K562 (cell line): Measurements from ENCODE around the gene MYOZ3. TPM values are rescaled to one million over a fixed set of nuclear protein-coding genes. Genes with fewer than 3 reads are reported as not detected.

Experiments used
- ATAC-seq: fragments of 200-7000 bp; cut with Tn5 transposase; 3 replicates; pipeline ENCODE4 v1.9.1; 2020; ENCODE audit warnings: moderate library complexity
- BruUV-seq: library from RNA; stranded (reverse); fragments of 400-500 nt; replicated peaks from 2 replicates; lab custom pipeline; 2021; lab: Mats Ljungman, UMichigan
- CTCF ChIA-PET: fragments of 300-600 bp; formaldehyde crosslinking; extraction: SDS; loops from one replicate; lab custom pipeline; 2021; ENCODE audit warnings: low intra/inter-chr PET ratio; lab: Yijun Ruan, JAX
- POLR2A ChIA-PET: fragments of 300-600, 350-650 bp; sonication (Branson Sonifier 250); formaldehyde crosslinking; extraction: SDS; loops from one replicate; lab custom pipeline; 2021; ENCODE audit warnings: antibody characterized with exemption, inconsistent platforms; lab: Yijun Ruan, JAX
- DNase-seq, 4 experiments: peaks; one replicate each; pipeline versions ENCODE4 v3.0.0 to v3.0.0-alpha.2; 2011 to 2018; ENCODE audit warnings: low spot score in 3 of 4, mixed read lengths in 3 of 4; ENCODE audit errors: extremely low read depth in 1 of 4
- FAIRE-seq: peaks from 2 replicates; lab custom pipeline; 2011; peaks lifted over from hg19 to GRCh38; lab: Jason Lieb, UNC
- H2AFZ ChIP-seq: 2 replicates; pipeline ENCODE4 v1.6.0; 2011; ENCODE audit warnings: low read depth, low read length, control low read depth, inconsistent platforms
- H3K27ac ChIP-seq: fragments of 200-600 bp; 3 replicates; pipeline ENCODE4 v1.8.0; 2011; ENCODE audit warnings: low read depth, mild to moderate bottlenecking, control low read depth, inconsistent platforms, low read length, moderate library complexity, mixed read lengths; ENCODE audit errors: extremely low read depth
- H3K27me3 ChIP-seq, 2 experiments: fragments of 300-600 bp in 1 of 2; 2 replicates in 1 of 2; 3 replicates in 1 of 2; pipeline versions ENCODE4 v1.6.0 to v1.8.0; 2011; ENCODE audit warnings: inconsistent platforms in 2 of 2, low read length in 2 of 2, mild to moderate bottlenecking in 1 of 2, mixed read lengths in 1 of 2, moderate library complexity in 1 of 2; ENCODE audit not compliant: control insufficient read depth in 2 of 2, insufficient read depth in 2 of 2
- H3K36me3 ChIP-seq: fragments of 300-600 bp; 3 replicates; pipeline ENCODE4 v1.8.0; 2011; ENCODE audit warnings: mild to moderate bottlenecking, low read length, inconsistent platforms; ENCODE audit not compliant: control insufficient read depth, insufficient read depth
- H3K4me1 ChIP-seq, 2 experiments: fragments of 200-600 bp in 1 of 2; replicated peaks in 1 of 2; 2 replicates in 1 of 2; 3 replicates in 1 of 2; pipeline versions ENCODE4 v1.5.1 to v1.8.0; 2011; ENCODE audit warnings: inconsistent platforms in 2 of 2, low read length in 2 of 2, mild to moderate bottlenecking in 1 of 2, mixed read lengths in 1 of 2, moderate library complexity in 1 of 2; ENCODE audit not compliant: control insufficient read depth in 2 of 2, insufficient read depth in 2 of 2
- H3K4me2 ChIP-seq: 2 replicates; pipeline ENCODE4 v1.6.1; 2011; ENCODE audit warnings: low read length, control low read depth, inconsistent platforms, mixed read lengths; ENCODE audit not compliant: insufficient read depth
- H3K4me3 ChIP-seq: fragments of 200-600 bp; sonication (generic), shearing (Covaris generic); 2 replicates; pipeline ENCODE4 v1.5.1; 2016; ENCODE audit warnings: control low read depth, inconsistent platforms
- H3K79me2 ChIP-seq: fragments of 200-600 bp; 3 replicates; pipeline ENCODE4 v1.8.0; 2011; ENCODE audit warnings: low read length, inconsistent platforms; ENCODE audit not compliant: control insufficient read depth, insufficient read depth
- H3K9ac ChIP-seq, 2 experiments: 2 replicates each; pipeline versions ENCODE4 v1.6.0 to v1.6.1; 2011; ENCODE audit warnings: low read depth in 2 of 2, low read length in 2 of 2, control low read depth in 1 of 2, inconsistent platforms in 1 of 2, mild to moderate bottlenecking in 1 of 2, mixed read lengths in 1 of 2; ENCODE audit not compliant: insufficient read depth in 1 of 2
- H3K9me1 ChIP-seq: one replicate; pipeline ENCODE4 v1.6.0; 2011; ENCODE audit warnings: inconsistent platforms, mild to moderate bottlenecking, low read length, moderate library complexity; ENCODE audit not compliant: control insufficient read depth, insufficient read depth
- H3K9me3 ChIP-seq: replicated peaks from 2 replicates; pipeline ENCODE4 v1.5.1; 2011; ENCODE audit warnings: low read depth, low read length, inconsistent platforms; ENCODE audit not compliant: control insufficient read depth, insufficient read depth
- H4K20me1 ChIP-seq: replicated peaks from 2 replicates; pipeline ENCODE4 v1.6.1; 2011; ENCODE audit warnings: low read length, inconsistent platforms, mixed read lengths; ENCODE audit not compliant: control insufficient read depth, insufficient read depth
- DACH1 ChIP-seq: fragments of 450-650 bp; IDR thresholded peaks from 2 replicates; pipeline ENCODE4 v1.6.1; 2018; ENCODE audit not compliant: partially characterized antibody
- EWSR1 ChIP-seq: fragments of 450-650 bp; IDR thresholded peaks from 2 replicates; pipeline ENCODE4 v1.6.1; 2018; ENCODE audit warnings: borderline replicate concordance, mild to moderate bottlenecking, low read depth, moderate library complexity; ENCODE audit not compliant: partially characterized antibody
- PHF20 ChIP-seq: fragments of 450-650 bp; IDR thresholded peaks from 2 replicates; pipeline ENCODE4 v1.6.1; 2018; ENCODE audit not compliant: partially characterized antibody
- RREB1 ChIP-seq: fragments of 250-450 bp; sonication (Bioruptor Pico); IDR thresholded peaks from 2 replicates; pipeline ENCODE4 v1.4.0; 2020
- SRF ChIP-seq, 2 experiments: fragments of 250-450, 450-650 bp in 1 of 2; sonication (Bioruptor Pico) in 1 of 2; sonication (generic) in 1 of 2; formaldehyde crosslinking; IDR thresholded peaks; 2 replicates each; pipeline versions ENCODE4 v1.5.0 to v1.5.1; 2020 to 2022; ENCODE audit warnings: mild to moderate bottlenecking in 1 of 2, missing genetic modification reagents in 1 of 2
- STAT5A ChIP-seq: IDR thresholded peaks from 2 replicates; pipeline ENCODE4 v1.6.1; 2012; ENCODE audit warnings: low read length, inconsistent platforms, borderline replicate concordance
- ZNF140 ChIP-seq: fragments of 250-450 bp; sonication (Bioruptor Pico); IDR thresholded peaks from 2 replicates; pipeline ENCODE4 v1.8.0; 2021; ENCODE audit warnings: moderate library complexity, mild to moderate bottlenecking, inconsistent platforms
- WGBS: fragments of 100-300 bp; shearing (Covaris generic); methylation state at CpG from one replicate; pipeline ENCODE4 v1.1.6; 2016; ENCODE audit warnings: low coverage, mixed read lengths; ENCODE audit not compliant: insufficient coverage; ENCODE audit errors: missing lambda C conversion rate; 5-methylcytosine and 5-hydroxymethylcytosine counted together
- in situ Hi-C: fragments of 300-500 bp; cut with MboI; formaldehyde crosslinking; loops from 4 replicates; pipeline ENCODE4 v1.15.0; 2018; ENCODE audit warnings: inconsistent platforms, mixed read lengths
- intact Hi-C: fragments of 100-400 bp; cut with micrococcal nuclease; formaldehyde crosslinking; loops from 2 replicates; pipeline ENCODE4 v1.14.2; 2022
- polyA plus RNA-seq, 8 experiments: library from polyadenylated mRNA; depleted of rRNA in 4 of 8; stranded (reverse) in 5 of 8; unstranded in 3 of 8; fragments of >200 nt; fragmentation: Nextera tagmentation in 2 of 8; fragmentation: Illumina TruSeq in 1 of 8; extraction: Ambion mirVana in 2 of 8; extraction: Trizol in 1 of 8; gene quantifications; 2 replicates each; pipeline versions ENCODE4 v1.2.1 to v1.2.3, GENCODE V29; 2011 to 2014; ENCODE audit warnings: inconsistent platforms in 1 of 8, missing spikeins in 1 of 8
- total RNA-seq, 7 experiments: library from RNA; depleted of rRNA in 6 of 7; stranded (reverse); fragments of >200 nt in 6 of 7; fragmentation: Illumina TruSeq in 2 of 7; extraction: Trizol in 2 of 7; gene quantifications; 2 replicates each; pipeline versions ENCODE4 v1.2.1 to v1.2.3, GENCODE V29; 2011 to 2021; ENCODE audit warnings: low replicate concordance in 1 of 7
- TF ChIP-seq, protein P1 (sequence below): sonication (generic); formaldehyde crosslinking; IDR thresholded peaks from 2 replicates; pipeline ENCODE4 v1.8.1; 2023; ENCODE audit warnings: mild to moderate bottlenecking, missing genetic modification reagents
- TF ChIP-seq, protein P2 (sequence below): fragments of 450-650 bp; formaldehyde crosslinking; IDR thresholded peaks from 2 replicates; pipeline ENCODE4 v1.4.0; 2020; ENCODE audit warnings: mild to moderate bottlenecking, moderate library complexity

Gene MYOZ3
- total and polyA plus RNA-seq, 9 of the 15 experiments (the other 6 are each of a cell fraction or from before 2014, with no cell fraction given): not detected

GRCh38 chr5:150641006-150641570, 20.0 kb upstream of the MYOZ3 start:
- no peak overlapping the region for H3K27ac ChIP-seq
- BruUV-seq: no TSS peak
- H3K9me1 ChIP-seq: no peaks in the 10 kb centered on the region
- H3K27me3 ChIP-seq: peaks cover 8 to 26% of the 10 kb centered on the region in 2 experiments; a peak in 3 of 5 replicates
- DNase-seq: no peak
- H3K4me3 ChIP-seq: no peak overlapping the region
- in situ Hi-C loops (no loop called here), intact Hi-C loops (no loop called here)
- ChIA-PET CTCF (interaction anchor here (0.7 kb wide), 1 partner anchor 80 kb away, joined by 3 read pairs; no protein-coding TSS in a partner anchor), POLR2A (interaction anchor here (0.9 to 1.1 kb wide), 2 partner anchors 9 to 62 kb away, joined by 3 to 4 read pairs; no protein-coding TSS in a partner anchor)
- H3K9ac ChIP-seq: 0 out of 4 replicates have a peak overlapping the region, but pooled peaks of 1 of the 2 experiments have one; percentile 5
- WGBS: 4% methylated on average over 8 of the region's 9 CpGs
- TF ChIP-seq EWSR1: no peak
- TF ChIP-seq, protein P1, sequence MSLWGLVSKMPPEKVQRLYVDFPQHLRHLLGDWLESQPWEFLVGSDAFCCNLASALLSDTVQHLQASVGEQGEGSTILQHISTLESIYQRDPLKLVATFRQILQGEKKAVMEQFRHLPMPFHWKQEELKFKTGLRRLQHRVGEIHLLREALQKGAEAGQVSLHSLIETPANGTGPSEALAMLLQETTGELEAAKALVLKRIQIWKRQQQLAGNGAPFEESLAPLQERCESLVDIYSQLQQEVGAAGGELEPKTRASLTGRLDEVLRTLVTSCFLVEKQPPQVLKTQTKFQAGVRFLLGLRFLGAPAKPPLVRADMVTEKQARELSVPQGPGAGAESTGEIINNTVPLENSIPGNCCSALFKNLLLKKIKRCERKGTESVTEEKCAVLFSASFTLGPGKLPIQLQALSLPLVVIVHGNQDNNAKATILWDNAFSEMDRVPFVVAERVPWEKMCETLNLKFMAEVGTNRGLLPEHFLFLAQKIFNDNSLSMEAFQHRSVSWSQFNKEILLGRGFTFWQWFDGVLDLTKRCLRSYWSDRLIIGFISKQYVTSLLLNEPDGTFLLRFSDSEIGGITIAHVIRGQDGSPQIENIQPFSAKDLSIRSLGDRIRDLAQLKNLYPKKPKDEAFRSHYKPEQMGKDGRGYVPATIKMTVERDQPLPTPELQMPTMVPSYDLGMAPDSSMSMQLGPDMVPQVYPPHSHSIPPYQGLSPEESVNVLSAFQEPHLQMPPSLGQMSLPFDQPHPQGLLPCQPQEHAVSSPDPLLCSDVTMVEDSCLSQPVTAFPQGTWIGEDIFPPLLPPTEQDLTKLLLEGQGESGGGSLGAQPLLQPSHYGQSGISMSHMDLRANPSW: no peak
- TF ChIP-seq, protein P2, sequence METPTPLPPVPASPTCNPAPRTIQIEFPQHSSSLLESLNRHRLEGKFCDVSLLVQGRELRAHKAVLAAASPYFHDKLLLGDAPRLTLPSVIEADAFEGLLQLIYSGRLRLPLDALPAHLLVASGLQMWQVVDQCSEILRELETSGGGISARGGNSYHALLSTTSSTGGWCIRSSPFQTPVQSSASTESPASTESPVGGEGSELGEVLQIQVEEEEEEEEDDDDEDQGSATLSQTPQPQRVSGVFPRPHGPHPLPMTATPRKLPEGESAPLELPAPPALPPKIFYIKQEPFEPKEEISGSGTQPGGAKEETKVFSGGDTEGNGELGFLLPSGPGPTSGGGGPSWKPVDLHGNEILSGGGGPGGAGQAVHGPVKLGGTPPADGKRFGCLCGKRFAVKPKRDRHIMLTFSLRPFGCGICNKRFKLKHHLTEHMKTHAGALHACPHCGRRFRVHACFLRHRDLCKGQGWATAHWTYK (CRISPR knock-in tag): no peak
- TF ChIP-seq RREB1 (CRISPR knock-in tag): no peak
- TF ChIP-seq STAT5A: no peak
- no peak for TF ChIP-seq SRF (CRISPR knock-in tag; IDR thresholded peaks at IDR 0.05)
- no peak for TF ChIP-seq PHF20
- TF ChIP-seq DACH1: no peak
- no peak for TF ChIP-seq ZNF140 (CRISPR knock-in tag)
- no peaks in the 10 kb centered on the region for H3K36me3 ChIP-seq
- peaks cover 11 to 18% of the 10 kb centered on the region in 2 experiments for H3K4me1 ChIP-seq
- peak; percentile 18; the same call in 1 of the 3 replicates for ATAC-seq
- no peaks in the 10 kb centered on the region for H3K79me2 ChIP-seq
- peaks cover 16% of the 10 kb centered on the region for H4K20me1 ChIP-seq
- no peak overlapping the region for H3K4me2 ChIP-seq
- FAIRE-seq: no peak
- H2AFZ ChIP-seq: no peak overlapping the region
- no peaks in the 10 kb centered on the region for H3K9me3 ChIP-seq
